Measurements from ENCODE around the gene ZNF19. TPM values are rescaled to one million over a fixed set of nuclear protein-coding genes. Genes with fewer than 3 reads are reported as not detected.
A peak's percentile ranks its signal among the peaks of the same experiment; 100 is the strongest.

ZNF19 gene
- total and polyA plus RNA-seq, 4 donors: 0.73 to 2.7 (median 1.9) TPM

- peak overlapping the region; percentile 90 to 99 for H3K27ac ChIP-seq (ENCODE audit: low read depth in 1 of 2, low read length in 2 of 2)
- H3K36me3 ChIP-seq (ENCODE audit: control insufficient read depth in 4 of 4, insufficient read depth in 3 of 4, low read depth in 1 of 4, low read length in 3 of 4): no peaks in the 10 kb centered on the region
- H3K27me3 ChIP-seq (ENCODE audit: control insufficient read depth in 4 of 4, insufficient read depth in 4 of 4, low read length in 3 of 4): no peaks in the 10 kb centered on the region
- H3K9ac ChIP-seq (ENCODE audit: low read depth in 1 of 2, low read length in 2 of 2): peak overlapping the region; percentile 67 to 80
- peaks cover 2 to 27% (median 18%) of the 10 kb centered on the region in 4 donors for H3K4me1 ChIP-seq (ENCODE audit: control insufficient read depth in 4 of 4, insufficient read depth in 4 of 4, low read length in 3 of 4)
- H3K4me3 ChIP-seq (ENCODE audit: low read depth in 1 of 3, low read length in 3 of 3): peak overlapping the region; percentile 82 to 98 (median 94)
- WGBS: under 1% methylated on average over 44 of the region's 44 CpGs
- peak; percentile 83 for DNase-seq (ENCODE audit: low spot score)
- H3K9me3 ChIP-seq (ENCODE audit: control insufficient read depth in 4 of 4, low read length in 3 of 4): no peaks in the 10 kb centered on the region
- TF ChIP-seq FOXA2 (IDR thresholded peaks at IDR 0.05) (no peak), TAF1 (conservative IDR thresholded peaks at IDR 0.05) (peak; percentile 69), NR2F2 (IDR thresholded peaks at IDR 0.05) (peak; percentile 74), SP1 (IDR thresholded peaks at IDR 0.05) (peak; percentile 58), FOXA1 (IDR thresholded peaks at IDR 0.05) (no peak), CTCF (IDR thresholded peaks at IDR 0.05; ENCODE audit: low read depth, low read length, missing input control) (no peak), EGR1 (IDR thresholded peaks at IDR 0.05; ENCODE audit: low read depth in 2 of 2) (no peak), JUND (IDR thresholded peaks at IDR 0.05) (no peak), RAD21 (IDR thresholded peaks at IDR 0.05) (peak in 1 of 2 donors; percentile 47), REST (IDR thresholded peaks at IDR 0.05) (peak; percentile 77), RXRA (IDR thresholded peaks at IDR 0.05) (peak; percentile 38 to 56), HNF4A (conservative IDR thresholded peaks at IDR 0.05) (peak; percentile 36 to 52), GABPA (IDR thresholded peaks at IDR 0.05 in 1 of 2, conservative IDR thresholded peaks at IDR 0.05 in 1 of 2) (peak; percentile 94 to 98), ATF3 (IDR thresholded peaks at IDR 0.05) (no peak), HNF4G (IDR thresholded peaks at IDR 0.05) (no peak), YY1 (IDR thresholded peaks at IDR 0.05) (peak; percentile 84)
- TF ChIP-seq, protein P1, sequence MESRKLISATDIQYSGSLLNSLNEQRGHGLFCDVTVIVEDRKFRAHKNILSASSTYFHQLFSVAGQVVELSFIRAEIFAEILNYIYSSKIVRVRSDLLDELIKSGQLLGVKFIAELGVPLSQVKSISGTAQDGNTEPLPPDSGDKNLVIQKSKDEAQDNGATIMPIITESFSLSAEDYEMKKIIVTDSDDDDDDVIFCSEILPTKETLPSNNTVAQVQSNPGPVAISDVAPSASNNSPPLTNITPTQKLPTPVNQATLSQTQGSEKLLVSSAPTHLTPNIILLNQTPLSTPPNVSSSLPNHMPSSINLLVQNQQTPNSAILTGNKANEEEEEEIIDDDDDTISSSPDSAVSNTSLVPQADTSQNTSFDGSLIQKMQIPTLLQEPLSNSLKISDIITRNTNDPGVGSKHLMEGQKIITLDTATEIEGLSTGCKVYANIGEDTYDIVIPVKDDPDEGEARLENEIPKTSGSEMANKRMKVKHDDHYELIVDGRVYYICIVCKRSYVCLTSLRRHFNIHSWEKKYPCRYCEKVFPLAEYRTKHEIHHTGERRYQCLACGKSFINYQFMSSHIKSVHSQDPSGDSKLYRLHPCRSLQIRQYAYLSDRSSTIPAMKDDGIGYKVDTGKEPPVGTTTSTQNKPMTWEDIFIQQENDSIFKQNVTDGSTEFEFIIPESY (IDR thresholded peaks at IDR 0.05): no peak
- TF ChIP-seq, protein P2, sequence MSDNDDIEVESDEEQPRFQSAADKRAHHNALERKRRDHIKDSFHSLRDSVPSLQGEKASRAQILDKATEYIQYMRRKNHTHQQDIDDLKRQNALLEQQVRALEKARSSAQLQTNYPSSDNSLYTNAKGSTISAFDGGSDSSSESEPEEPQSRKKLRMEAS (IDR thresholded peaks at IDR 0.05): peak; percentile 42
Measured at GRCh38 chr16:71484006-71484893, 4.9 kb downstream of the ZNF19 start.

All from liver (tissue), 9 donors.